Stimulated activated CD4-positive, alpha-beta T cell treated with anti-CD3 and anti-CD28 coated beads, Interleukin-4, amount 100 ng/mL, for 4 hours (primary cell): ENCODE data around the gene GFOD1.
A peak's percentile ranks its signal among the peaks of the same experiment; 100 is the strongest.
"Not testable (repeated sequence)": the region's sequence is repeated elsewhere in the genome, so short reads cannot be mapped to it uniquely, and the experiment has no call there.

Experiments
- DNase-seq, 2 experiments: peaks; one replicate each; pipeline ENCODE4 v3.0.0-alpha.2; 2020

The GFOD1 gene

DNA sequence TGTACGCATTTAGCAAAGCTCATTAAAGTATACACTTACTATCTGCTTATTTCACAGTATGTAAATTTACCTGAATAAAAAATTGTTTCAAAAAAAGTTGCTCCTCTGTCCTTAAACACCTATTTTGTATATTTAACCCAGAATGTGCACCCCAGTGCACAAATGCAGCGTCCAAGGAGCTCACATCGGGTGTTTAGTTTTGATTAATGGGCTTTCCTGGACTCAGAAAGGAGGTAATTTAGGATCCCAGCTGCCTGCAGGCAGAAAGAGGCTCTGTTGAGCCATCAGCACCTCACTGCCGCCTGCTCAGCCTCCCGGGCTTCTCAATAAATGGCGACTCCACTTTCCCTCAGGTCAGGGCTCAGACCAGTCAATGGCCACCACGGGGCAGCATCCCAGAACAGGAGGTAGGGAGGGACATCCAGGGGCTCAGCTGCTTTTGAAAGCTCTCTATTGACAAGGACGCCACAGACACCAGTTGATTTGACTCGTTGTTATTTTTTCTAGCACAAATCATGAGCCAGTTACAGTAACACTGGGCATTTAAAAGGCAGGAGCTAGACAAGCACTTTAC is 88.9 kb downstream of the GFOD1 start:
- no peak for DNase-seq

DNA sequence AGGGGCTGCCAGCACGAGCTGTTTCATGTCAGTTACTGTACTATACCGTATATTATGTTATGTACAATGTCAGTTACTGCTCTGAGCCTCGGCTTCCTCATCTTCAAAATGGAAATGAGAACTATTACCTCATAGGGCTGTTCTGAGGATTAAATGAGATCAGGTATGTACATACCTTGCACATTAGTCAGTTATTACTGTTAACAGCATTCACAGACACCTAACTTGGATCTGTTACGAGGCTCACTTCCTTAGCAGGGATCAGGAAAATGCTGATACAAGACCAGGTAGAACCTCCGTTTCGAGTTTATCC is 89.4 kb downstream of the GFOD1 start:
- no peak for DNase-seq

DNA sequence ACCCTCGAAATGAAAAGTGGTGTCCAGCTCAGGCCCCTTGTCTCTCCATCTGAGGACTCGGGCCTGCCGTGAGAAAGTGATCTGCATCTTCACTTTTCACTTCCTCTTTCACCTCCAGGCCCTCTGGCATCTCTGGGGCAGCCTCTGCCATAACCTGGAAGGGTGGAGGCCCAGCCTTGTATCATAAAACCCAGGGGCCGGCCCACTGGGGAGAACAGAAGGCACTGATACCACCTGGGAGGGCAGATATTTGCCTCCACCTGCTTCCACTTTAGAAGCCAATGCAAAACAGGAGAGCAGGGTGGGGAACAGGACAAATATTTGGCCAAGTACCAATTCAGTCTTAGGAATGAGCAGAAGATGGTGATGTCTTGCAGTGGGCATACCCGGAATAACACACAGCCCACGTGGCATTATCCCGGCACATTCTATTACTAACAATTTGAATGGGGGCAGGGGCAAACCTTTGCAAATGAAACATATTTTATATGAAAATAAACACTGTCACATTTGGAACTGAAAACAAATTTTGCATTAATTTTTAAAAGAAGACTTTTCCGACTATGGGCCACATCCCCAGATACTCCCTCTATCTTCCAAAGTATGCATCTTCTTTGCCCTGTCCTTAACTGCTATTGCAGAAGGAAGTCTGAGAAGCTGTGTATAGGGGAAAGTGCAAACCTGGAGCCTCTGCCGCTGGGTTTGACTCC is 89.9 kb downstream of the GFOD1 start:
- no peak for DNase-seq

DNA sequence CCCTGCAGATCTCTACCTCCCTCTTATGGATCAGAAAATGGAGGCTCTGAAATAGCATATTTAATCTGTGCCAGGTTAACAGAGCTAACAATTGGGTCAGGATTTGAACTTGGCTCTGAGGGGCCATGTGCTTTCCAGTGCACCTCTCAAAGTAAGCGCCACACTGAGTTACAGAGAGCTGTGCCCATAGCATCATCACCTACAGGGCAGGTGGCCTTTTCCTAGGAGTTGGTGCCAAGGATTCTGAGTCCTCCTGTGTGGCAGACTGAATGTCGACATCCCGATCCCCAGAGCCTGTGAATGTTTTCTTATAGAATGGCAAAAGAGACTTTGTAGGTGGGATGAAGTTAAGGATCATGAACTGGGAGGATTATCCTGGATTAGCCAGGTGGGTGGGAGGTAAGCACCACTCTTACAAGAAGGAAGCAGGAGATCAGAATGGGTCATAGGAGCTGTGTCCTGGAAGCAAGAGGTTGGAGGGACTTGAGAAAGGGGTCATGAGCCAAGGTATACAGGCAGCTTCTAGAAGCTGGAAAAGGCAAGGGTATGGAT is 91.1 kb downstream of the GFOD1 start:
- no peak for DNase-seq

DNA sequence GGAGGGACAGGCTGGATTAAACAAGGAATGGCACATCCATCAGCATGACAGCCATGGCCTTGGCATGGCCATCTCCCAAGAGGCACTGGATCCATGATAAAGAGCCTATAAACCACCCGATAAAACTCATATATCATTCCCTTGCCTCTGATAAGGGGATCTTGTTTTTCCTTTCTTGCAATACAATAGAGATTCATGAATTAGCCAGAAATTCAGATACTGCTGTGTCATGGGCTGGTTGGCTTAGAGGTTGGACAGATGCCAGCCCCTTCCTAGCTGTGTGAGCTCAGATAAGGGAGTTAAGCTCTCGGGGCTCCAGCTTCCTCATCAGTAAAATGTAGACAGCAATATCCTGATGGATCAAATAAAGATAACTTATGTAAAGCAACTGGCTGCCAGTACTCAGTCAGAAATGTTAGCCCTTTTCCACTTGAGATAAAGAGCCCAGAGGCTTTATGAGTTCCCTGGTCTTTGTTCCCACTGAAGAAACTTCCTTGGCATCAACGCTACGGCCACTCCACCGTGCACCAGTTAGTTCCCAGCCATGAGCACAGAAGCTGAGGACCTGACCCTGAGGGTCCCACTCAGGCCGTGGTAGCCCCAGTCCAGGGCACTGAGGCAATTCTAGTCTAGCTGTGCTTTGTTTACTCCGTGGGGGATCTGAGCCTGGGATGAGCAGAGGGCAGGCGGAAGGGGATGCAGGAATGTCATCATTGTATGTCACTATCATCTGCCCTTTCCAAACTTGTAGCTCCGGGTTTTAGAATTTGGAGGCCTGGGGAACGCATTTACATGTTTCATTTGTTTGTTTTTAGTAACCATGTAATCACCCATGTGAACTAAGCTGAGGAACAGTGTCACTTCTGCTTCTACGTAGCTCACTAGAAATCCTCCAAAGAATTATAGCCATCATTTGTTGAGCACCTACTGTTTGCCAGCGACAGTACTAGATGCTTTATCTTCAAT is 91.8 kb downstream of the GFOD1 start:
- DNase-seq: no peak

DNA sequence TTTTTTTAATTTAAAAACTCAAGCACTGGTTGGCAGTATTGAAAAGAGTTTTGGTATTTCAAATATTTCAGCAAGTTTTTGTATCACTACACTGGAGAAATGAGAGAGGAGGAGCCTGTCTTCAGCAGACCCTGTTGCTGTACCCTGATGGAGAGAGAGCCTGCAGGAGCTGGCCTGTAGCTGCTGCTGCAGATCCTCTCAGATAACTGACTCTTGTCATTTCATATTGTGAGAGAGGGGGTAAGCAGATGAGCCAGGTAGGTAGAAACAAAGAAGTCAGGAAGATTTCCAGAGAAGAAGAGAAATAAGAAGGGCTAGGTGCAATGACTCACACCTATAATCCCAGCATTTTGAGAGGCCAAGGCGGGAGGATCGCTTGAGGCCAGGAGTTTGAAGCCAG is 94.9 kb downstream of the GFOD1 start:
- no peak for DNase-seq

DNA sequence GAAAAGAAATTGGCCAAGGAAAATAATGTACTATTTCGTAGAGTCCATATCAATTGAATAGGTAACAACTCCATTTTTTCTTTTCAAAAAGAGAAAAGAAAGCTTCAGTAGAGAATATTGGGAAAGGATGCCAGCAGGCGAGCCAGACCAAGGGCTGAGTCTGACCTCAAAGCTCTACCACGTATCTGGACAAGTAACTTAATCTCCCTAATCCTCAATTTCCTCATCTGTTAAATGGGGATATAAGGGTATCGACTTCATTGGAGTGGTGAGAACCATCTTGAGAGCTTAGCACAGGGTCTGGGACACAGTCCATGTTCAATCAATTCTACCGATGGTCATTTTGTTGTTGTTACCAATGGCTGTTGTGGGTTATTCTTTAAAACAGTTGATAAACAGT is 95.9 kb downstream of the GFOD1 start:
- DNase-seq: no peak

DNA sequence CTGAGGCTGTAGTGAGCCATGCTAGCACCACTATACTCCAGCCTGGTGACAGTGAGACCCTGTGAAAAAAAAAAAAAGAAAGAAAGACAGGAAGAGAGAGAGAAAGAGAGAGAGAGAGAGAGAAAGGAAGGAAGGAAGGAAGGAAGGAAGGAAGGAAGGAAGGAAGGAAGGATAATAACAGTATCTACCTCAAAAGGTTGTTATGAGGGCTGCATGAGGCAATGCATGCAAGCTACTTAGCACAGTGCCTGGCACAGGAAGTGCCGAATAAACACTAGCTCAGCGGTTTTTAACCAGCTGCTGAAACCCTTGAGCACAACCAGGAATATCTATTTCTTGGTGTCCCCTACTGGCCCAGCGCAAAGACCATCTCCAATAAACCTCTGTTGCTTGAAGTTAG is 96.7 kb downstream of the GFOD1 start:
- no peak for DNase-seq

DNA sequence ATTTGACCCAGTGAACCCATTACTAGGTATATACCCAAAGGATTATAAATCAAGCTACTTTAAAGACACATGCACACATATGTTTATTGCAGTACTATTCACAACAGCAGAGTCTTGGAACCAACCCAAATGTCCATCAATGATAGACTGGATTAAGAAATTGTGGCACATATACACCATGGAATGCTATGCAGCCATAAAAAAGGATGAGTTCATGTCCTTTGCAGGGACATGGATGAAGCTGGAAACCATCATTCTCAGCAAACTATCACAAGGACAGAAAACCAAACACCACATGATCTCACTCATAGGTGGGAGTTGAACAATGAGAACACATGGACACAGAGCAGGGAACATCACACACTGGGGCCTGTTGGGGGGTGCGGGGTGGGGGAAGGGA is 98.2 kb downstream of the GFOD1 start:
- not testable (repeated sequence) for DNase-seq

DNA sequence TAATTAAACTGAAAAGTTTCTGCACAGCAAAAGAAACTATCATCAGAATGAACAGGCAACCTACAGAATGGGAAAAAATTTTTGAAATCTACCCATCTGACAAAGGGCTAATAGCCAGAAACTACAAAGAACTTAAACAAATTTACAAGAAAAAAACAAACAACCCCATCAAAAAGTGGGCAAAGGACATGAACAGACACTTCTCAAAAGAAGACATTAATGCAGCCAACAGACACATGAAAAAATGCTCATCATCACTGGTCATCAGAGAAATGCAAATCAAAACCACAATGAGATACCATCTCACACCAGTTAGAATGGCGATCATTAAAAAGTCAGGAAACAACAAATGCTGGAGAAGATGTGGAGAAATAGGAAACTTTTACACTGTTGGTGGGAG is 98.6 kb downstream of the GFOD1 start:
- not testable (repeated sequence) for DNase-seq

DNA sequence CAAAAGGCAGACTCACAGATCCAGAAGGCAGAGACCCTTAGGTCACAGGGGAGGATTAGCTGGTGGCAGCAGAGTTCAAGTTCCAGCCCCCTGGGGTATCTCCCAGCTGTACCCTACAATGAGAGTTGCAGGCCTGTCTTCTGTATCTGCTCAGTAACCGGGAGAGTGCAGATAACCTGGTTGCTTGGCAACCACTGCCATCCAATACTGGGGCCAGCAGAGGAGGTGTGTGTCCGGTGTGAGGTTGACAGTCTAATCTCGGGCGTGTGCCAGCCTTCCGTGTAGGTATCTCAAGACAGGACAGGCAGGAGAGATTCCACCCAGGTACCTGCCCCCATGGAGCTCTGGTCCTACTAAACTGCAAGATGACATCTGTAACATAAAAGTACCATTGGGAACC is 102.4 kb downstream of the GFOD1 start:
- no peak for DNase-seq

DNA sequence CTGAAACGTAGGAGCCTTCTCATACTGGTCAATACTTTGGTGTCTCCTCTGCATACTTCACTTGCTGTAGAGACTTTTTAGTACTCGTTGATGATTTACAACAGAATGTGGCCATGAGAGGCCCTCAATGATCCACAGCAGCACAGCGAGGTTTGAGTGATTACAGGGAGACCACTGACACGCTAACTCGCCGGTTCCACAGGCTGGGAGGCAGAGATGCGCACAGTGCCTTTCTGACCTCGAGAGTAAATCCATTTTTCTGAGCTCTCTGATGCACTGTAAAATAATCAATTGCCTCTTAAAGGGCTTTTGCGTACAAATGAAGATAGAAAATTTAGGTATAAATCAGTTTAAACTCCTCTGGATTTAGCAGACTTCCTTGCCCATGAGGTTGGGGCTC is 102.9 kb downstream of the GFOD1 start:
- no peak for DNase-seq

DNA sequence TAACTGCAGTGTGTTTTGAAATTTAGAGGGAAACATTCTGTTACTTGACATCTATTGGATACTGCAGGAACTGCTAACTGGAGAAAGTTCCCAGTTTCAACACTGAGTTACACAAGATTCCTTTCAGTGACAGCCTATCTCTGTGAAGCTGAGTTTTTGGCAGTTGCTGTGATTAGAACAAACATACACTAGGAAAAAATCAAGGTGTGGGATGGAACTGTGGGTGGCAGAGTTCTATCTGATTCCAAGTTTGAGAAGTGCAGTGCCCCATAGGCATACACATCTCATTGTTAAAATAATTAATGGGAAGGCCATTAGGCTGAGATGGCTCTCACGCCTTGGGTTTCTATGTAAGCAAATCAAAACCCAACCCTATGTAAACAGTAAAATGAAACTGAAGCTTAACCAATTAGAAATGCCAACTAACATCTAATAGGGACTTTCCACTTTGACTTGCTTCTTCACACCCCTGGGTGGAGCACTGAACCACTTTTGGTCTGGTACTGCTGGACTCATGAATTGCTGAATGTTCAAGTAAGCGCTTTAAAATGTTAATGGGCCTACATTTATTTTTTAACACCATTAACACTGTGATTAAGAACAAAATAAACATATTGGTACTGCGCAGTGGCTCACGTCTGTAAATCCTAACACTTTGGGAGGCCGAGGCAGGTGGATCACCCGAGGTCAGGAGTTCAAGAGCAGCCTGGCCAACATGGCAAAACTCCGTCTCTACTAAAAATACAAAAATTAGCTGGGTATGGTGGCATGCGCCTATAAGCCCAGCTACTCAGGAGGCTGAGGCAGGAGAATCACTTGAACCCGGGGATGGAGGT is 103.9 kb downstream of the GFOD1 start:
- no peak for DNase-seq

DNA sequence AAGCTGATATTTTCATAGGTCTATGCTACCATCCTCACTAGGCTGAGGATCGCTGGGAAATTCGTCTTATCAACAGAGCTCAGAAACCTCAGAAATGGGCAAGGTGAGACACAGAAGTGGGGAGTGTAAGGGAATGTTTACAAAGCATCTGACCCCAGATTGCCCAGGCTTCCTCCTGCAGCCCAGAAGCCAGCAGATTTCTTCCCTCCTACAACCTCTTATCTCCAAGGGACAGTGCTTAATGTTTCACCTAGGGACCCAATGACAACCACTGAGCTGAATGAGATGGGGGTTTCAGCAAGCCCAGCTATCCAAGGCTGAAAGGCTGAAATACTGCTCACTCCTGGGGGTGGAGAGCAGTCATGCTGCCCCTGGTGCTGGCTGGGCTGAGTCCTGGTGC is 106.6 kb downstream of the GFOD1 start:
- no peak for DNase-seq

DNA sequence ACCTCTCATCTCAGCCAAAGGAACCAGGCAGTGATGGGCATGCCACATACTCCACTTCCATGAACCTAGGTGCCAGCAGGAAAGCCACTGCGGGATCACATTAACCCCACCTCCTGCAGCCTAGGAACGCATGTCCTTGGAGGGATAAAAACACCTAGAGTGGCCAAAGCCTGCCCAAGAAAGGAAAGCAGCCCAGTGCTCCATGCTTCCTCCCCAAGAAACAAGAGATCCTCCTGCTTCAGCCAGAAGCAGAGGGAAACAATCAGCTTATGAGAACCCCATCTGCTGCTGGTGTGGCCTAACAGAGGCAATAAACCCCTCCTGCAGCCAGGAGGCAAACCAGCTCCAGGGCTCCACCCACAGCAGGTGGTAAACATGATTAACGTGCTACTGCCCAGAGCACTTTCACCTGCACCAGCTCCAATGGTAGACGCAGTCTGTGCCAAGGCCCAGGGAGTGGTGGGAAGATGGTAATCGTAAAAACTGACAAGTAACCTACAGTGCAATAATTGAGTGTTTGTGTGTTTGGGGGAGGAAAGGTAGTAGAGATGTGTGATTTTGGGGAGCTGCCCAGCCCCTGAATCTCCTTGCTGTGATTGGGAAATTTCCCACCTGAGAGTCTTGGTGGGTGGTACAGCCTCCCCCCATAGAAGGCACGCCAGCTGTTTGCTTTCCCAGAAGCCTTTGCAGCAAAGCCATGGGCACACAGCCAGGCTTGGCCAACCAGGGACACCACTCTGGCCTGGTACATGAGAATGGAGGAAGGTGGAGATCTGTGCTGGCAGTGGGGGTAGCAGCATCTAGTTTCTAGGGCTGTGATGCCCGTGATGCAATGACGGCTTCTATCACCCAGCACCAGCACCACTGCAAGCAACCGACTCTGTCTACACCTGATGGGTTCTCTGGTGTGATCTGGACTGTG is 108.5 kb downstream of the GFOD1 start:
- DNase-seq: no peak

DNA sequence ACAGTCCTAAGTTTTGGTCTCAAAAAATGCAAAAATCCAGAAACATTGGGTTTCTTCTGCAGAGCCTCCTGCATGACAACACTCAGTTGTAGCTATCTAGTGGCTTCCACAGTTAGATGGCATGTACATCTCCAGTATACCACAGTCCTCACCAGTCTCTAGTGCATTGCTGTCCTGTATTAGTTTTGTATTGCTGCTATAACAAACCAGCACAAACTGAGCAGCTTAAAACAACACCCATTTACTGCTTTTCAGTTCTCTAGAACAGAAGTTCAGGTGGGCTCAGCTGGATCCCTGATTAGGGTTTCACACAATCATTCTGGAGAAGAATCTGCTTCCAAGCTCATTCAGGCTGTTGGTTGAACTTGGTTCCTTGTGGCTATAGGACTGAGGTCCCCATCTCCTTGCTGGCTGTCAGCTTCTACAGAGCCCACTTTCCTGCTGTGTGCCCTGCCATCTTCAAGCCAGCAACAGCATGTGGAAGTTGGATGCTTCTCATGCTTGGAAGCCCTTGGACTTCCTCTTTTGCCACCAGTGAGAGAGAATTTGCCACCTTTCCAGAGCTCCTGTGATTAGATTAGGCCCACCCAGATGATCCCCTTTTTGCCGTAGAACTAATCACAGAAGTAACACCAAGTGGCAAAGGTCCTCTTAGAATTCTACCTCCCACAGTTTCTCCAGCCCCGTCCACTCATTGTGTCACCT is 110.2 kb downstream of the GFOD1 start:
- DNase-seq: no peak

DNA sequence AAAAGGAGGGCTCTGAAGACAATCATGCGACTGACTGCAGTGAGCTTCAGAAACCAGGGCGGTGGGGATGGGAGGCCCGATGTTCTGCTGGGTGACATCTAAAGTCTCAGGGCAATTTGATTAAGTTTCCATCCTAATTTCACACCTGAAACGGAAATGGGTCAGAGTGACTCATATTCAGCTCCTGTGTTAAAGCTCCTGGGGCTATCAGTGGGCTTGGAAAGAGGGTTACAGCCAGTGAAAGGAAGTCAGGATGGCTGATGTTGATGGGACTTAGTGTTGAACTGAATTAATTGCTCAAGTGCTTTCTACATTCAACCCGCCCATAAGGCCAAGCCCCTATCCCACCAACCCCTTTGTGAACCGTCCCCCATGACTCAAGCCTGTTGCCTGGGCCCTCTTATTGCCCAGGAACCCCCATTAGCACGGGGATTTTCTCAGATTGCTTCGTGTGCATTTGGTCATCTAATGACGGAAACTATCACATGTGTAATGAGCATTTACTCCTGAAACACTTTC is 112.0 kb downstream of the GFOD1 start:
- peak; percentile 23 to 29 for DNase-seq

DNA sequence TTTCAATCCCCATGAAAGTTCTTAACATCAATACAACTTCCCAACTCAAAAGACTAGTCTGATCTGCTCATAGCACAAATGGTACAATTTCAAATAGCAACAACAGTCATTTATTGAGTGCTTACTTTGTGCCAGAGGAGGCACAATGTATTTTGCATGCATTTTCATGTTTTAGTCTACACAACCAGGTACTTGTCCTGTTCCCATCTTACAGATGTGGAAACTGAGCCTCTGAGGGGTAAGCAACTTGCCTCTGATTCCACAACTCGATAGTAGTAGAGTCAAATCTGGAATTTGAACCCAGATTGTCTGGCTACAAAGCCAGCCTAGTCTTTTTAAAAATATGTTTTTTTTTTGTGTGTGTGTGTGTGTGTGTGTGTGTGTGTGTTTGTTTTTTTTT is 113.5 kb downstream of the GFOD1 start:
- no peak for DNase-seq

DNA sequence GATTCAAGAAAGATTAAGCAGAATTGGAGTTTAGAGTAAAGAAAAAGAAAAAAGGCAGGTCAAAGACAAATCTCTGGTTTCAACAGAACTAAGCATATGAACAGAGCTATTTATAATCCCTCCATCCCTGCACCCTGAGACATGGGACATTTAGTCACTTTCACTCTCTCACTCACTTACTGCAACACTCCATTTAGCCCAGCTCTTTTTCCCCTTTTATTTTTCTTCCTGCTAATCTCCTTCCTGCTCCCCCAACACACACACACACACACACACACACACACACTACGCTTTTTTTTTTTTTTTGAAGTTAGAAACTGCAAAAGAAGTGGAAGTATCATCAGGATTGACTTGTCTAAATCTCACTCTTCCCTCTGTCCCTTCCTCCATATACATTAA is 113.9 kb downstream of the GFOD1 start:
- no peak for DNase-seq

DNA sequence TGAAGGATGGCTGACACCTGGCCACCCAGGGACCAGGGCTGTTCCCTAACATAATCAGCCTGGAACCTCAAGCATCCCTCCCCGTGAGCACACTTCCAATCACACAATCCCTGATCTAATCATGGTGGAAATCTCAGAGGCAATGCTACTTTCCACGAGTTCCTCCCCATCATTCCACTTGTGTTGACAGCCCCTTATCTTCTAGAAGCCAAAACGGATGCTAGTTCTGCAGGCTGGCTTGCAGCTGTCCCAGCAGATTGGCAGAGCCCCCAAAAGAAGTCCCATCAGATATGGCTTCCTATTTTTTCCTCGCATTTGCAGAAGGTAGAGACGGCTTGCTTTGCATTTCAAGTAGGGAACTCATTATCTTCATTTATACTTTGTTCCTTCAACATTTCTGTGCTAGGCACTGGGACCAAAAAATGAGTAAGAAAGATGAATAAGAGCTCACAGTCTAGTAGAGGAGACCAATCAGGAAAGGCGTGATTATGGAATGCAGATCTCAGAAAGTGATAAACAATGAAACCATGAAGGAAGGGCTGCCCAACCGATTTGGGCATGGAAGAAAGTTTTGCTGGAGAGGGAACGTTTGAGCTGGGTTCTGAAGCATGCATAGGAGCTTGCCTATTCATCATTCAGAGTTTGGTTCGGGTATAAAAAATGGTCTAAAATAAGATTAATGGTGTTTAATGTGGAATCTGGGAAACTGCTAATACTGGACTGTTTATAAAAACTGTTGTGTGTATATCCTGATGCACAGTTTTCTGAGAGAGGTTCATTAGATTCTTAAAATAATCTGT is 114.5 kb downstream of the GFOD1 start:
- no peak for DNase-seq
